GM12865 (cell line): ENCODE results near the gene CFLAR.

Experiments used
- DNase-seq: peaks from one replicate; pipeline ENCODE4 v3.0.0; 2010; ENCODE audit warnings: low read depth
- H3K4me3 ChIP-seq: 2 replicates; pipeline ENCODE4 v1.5.1; 2011; ENCODE audit warnings: mild to moderate bottlenecking, low read depth, low read length, control low read depth
- CTCF ChIP-seq: IDR thresholded peaks from 2 replicates; pipeline ENCODE4 v1.5.1; 2011; ENCODE audit warnings: low read length, control low read depth, low read depth, inconsistent platforms; ENCODE audit not compliant: insufficient read depth; ENCODE audit errors: missing control alignments

Gene CFLAR

DNA sequence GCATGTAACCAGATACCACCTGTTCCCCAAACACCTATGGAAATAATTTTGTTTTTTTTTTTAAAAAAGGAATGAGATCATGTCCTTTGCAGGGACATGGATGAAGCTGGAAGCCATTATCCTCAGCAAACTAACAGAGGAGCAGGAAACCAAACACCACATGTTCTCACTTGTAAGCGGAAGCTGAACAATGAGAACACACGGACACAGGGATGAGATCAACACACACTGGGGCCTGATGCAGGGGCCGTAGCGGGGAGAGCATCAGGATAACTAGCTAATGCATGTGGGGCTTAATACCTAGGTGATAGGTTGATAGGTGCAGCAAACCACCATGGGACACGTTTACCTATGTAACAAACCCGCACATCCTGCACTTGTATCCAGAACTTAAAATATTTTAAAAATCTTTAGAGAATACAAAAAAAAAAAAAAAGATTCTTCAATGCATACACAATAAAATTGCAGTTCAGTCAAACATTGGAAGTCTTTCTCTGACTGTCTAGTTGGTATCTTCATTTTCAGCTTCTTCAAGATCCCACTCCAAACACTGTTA, 55.4 kb downstream of the CFLAR start:
- H3K4me3 ChIP-seq: no peak overlapping the region
- no peak for TF ChIP-seq CTCF
- no peak for DNase-seq

GRCh38 chr2:201172279-201172678, 56.3 kb downstream of the CFLAR start:
- DNase-seq: no peak
- TF ChIP-seq CTCF: no peak
- H3K4me3 ChIP-seq: no peak overlapping the region

GRCh38 chr2:201174687-201175086, 58.7 kb downstream of the CFLAR start:
- H3K4me3 ChIP-seq: no peak overlapping the region
- no peak for DNase-seq
- TF ChIP-seq CTCF: no peak

DNA sequence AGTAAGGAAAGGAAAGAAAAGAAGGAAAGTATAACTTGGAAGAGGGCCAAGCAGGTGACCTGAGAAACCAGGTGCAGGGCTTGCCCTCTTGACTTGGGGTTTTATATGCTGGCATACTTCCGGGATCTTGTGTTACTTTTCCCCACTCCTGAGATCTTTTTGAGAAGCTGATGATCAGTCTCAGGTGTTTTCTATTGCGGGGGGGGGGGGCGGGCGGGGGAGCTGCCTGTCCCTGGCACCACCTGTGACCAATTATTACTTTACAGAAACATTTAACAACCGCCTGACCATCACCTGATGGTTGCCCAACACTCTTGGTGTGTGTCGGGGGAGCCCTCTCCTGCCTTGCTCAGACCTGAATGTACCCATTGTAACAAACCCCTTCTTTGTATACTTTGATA, 60.1 kb downstream of the CFLAR start:
- no peak for DNase-seq
- H3K4me3 ChIP-seq: no peak overlapping the region

GRCh38 chr2:201180010-201180409, 64.0 kb downstream of the CFLAR start:
- no peak overlapping the region for H3K4me3 ChIP-seq
- TF ChIP-seq CTCF: no peak
- DNase-seq: peak; percentile 25

More for the DNA sequence above, 60.1 kb downstream of the CFLAR start:
- TF ChIP-seq CTCF: no peak

DNA sequence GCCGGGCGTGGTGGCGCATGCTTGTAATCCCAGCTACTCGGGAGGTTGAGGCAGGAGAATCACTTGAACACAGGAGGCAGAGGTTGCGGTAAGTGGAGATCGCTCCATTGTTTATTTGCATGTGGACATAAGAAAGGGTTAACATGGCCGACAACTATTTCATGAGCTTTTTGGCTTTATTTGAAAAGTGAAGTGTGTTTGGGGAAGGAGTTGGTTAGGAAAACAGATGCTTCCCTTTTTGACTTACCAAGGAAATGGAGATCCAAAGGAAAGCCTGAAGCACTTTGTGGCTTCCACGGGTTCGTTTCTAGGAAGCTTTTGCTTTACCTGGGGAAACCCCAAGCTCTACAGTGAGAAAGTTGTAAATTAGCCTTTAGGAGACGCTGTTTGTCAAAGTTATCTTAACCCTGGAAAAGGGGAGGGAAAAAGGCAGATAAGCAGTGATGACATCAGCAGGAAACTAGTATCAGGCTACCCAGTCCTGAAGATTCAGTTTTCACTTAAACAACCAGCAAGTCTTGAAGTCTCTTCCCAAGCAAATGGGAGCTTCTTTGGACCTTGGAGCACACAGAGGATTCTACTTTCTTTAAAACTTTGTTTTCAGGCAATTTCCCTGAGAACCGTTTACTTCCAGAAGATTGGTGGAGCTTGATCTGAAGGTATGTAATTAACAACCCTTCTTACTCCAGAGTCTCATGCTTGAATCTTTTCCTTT, 66.8 kb downstream of the CFLAR start, which contains the start of gene CASP10:
Gene CASP10, plus strand, starts transcription at position 492 of the 715 bp plus-strand sequence. CDS start 2,637 bp downstream, outside the sequence.
- DNase-seq: peak; percentile 79
- peak; percentile 65 for TF ChIP-seq CTCF
- peak within 1 kb of the TSS; percentile 75 for H3K4me3 ChIP-seq
